ENCODE measurements around the gene NEK6. TPM values are rescaled to one million over a fixed set of nuclear protein-coding genes. Genes with fewer than 3 reads are reported as not detected.

Gene NEK6
- total and polyA plus RNA-seq, 2 of the 8 experiments (the other 6 are each of a cell fraction or from before 2014, with no cell fraction given), result 17.7 to 19.7 TPM

DNA sequence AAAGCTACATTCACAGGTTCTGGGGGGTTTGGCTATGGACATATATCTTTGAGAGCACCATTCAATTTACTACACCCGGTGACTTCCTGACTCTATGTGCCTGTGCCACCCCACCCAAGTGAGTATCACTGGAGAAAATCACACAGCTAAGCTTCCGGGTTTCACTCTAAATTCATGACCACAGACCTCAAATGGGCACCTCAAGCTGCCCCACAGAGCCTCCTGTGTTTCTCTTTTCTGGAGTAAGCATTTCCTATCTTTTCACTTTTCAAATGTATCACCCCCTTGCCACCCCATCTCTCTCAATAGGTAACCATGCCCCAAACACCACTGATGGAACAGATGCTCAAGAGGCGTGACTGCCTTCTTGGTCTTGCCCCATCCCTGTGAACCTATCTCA, 49.2 kb upstream of the NEK6 start:
- no peaks in the 10 kb centered on the region for H3K23me2 ChIP-seq (ENCODE audit: low read depth, low read length)
- no peaks in the 10 kb centered on the region for H4K20me1 ChIP-seq (replicated peaks in 1 of 2; ENCODE audit: control insufficient read depth in 1 of 2, insufficient read depth in 2 of 2, low read length in 2 of 2)
- peak overlapping the region; percentile 43 for H2AFZ ChIP-seq (ENCODE audit: low read length)
- no peak overlapping the region for H3K27ac ChIP-seq (ENCODE audit: low read depth, low read length)
- H3K27me3 ChIP-seq (replicated peaks in 1 of 4; ENCODE audit: control insufficient read depth in 3 of 4, extremely low read depth in 1 of 4, insufficient read depth in 3 of 4, low read length in 3 of 4), result no peaks in the 10 kb centered on the region
- no peak overlapping the region for H3K18ac ChIP-seq (ENCODE audit: extremely low read depth, low read length)
- H2BK120ac ChIP-seq (replicated peaks; ENCODE audit: low read depth, low read length), result no peak overlapping the region
- H3K9ac ChIP-seq (replicated peaks in 1 of 4; ENCODE audit: extremely low read depth in 1 of 4, low read depth in 3 of 4, low read length in 3 of 4), result no peak overlapping the region
- no peak overlapping the region for H3K23ac ChIP-seq (ENCODE audit: insufficient read length)
- H2BK12ac ChIP-seq (ENCODE audit: low read depth, low read length), result peak overlapping the region; percentile 1; the same call in 1 of the 2 replicates
- H3K4me3 ChIP-seq (ENCODE audit: extremely low read depth in 1 of 4, insufficient read depth in 2 of 4, low read depth in 3 of 4, low read length in 4 of 4), result no peak overlapping the region
- no peaks in the 10 kb centered on the region for H3K79me1 ChIP-seq (ENCODE audit: low read depth, low read length)
- POLR2A ChIA-PET (ENCODE audit: partially characterized antibody), result no interaction called here
- H3K4me2 ChIP-seq (ENCODE audit: insufficient read depth in 1 of 2, low read depth in 2 of 2, low read length in 2 of 2), result no peak overlapping the region
- no peak overlapping the region for H3K4ac ChIP-seq (replicated peaks; ENCODE audit: insufficient read length, low read depth, low read length)
- H2BK15ac ChIP-seq (ENCODE audit: low read length), result no peak overlapping the region
- peaks cover 0 to 4% (median 2%) of the 10 kb centered on the region in 4 experiments; a peak in 4 of 7 replicates for H3K4me1 ChIP-seq (replicated peaks in 1 of 4; ENCODE audit: control insufficient read depth in 3 of 4, insufficient read depth in 4 of 4, low read length in 3 of 4)
- no peak overlapping the region for H3K14ac ChIP-seq (ENCODE audit: insufficient read length)
- 0 out of 4 replicates have a peak, but pooled peaks cover 0 to 2% of the 10 kb centered on the region in 2 experiments for H3K9me3 ChIP-seq (ENCODE audit: insufficient read depth in 2 of 2, low read depth in 1 of 2, low read length in 1 of 2)
- H2BK5ac ChIP-seq (ENCODE audit: low read depth, low read length), result no peak overlapping the region
- WGBS, 2 experiments (ENCODE audit: extremely low coverage in 1 of 2, insufficient coverage in 1 of 2, insufficient read length in 1 of 2, insufficient replicate concordance in 2 of 2, low coverage in 1 of 2, low lambda C conversion rate in 2 of 2, missing lambda C conversion rate in 1 of 2), result 78% methylated on average over 3 of the region's 3 CpGs; no CpG with 5 or more reads in 1 of the 2 experiments
- no peak overlapping the region for H4K8ac ChIP-seq (ENCODE audit: extremely low read depth, insufficient read depth, low read length)
- H4K91ac ChIP-seq (replicated peaks; ENCODE audit: insufficient read length, low read length), result no peak overlapping the region
- peak overlapping the region; percentile 0; the same call in 1 of the 2 replicates for H2AK5ac ChIP-seq (ENCODE audit: low read depth, low read length)
- H3K56ac ChIP-seq (replicated peaks; ENCODE audit: insufficient read length, low read depth, low read length), result no peak overlapping the region
- no peak overlapping the region for H2BK20ac ChIP-seq (ENCODE audit: low read length)
- DNase-seq (ENCODE audit: low read depth in 1 of 2, low spot score in 2 of 2) (no peak), FAIRE-seq (no peak)
- H4K5ac ChIP-seq (ENCODE audit: insufficient read length, low read depth, low read length), result no peak overlapping the region
- H3K79me2 ChIP-seq (ENCODE audit: control insufficient read depth in 1 of 2, insufficient read depth in 2 of 2, low read length in 2 of 2), result no peaks in the 10 kb centered on the region
- no peaks in the 10 kb centered on the region for H3K36me3 ChIP-seq (ENCODE audit: control insufficient read depth in 2 of 4, insufficient read depth in 4 of 4, low read length in 3 of 4)
- TF ChIP-seq BRCA1 (IDR thresholded peaks at IDR 0.05; ENCODE audit: low read depth, low read length), result no peak
- CTCF ChIA-PET (ENCODE audit: partially characterized antibody), result interaction anchor here (1.6 to 3.6 kb wide), 2 partner anchors 7 to 82 kb away, joined by 5 to 14 read pairs; no protein-coding TSS in a partner anchor

All from H1 (cell line).